Left lobe of liver (tissue), 2 donors: Measurements from ENCODE around the gene DOCK9. TPM values are rescaled to one million over a fixed set of nuclear protein-coding genes. Genes with fewer than 3 reads are reported as not detected.

Experiments used
- ATAC-seq: fragments of 200-7000 bp; cut with Tn5 transposase; one replicate; pipeline ENCODE4 v1.9.1; 2020; ENCODE audit warnings: mild to moderate bottlenecking, moderate library complexity
- DNase-seq: peaks from one replicate; pipeline ENCODE4 v3.0.0-alpha.2; 2020; ENCODE audit warnings: low spot score
- total RNA-seq: library from RNA; stranded (reverse); gene quantifications from one replicate; pipeline ENCODE4 v1.2.1, GENCODE V29; 2021
- donor health status: DM: no; HTN: no; CAD: no; lungs with moderate emphysema.
- donor health status: DM: no; HTN: yes; CAD: no.

Gene DOCK9
- total RNA-seq, 1 donor from 2014 or later = 18.1 TPM

DNA sequence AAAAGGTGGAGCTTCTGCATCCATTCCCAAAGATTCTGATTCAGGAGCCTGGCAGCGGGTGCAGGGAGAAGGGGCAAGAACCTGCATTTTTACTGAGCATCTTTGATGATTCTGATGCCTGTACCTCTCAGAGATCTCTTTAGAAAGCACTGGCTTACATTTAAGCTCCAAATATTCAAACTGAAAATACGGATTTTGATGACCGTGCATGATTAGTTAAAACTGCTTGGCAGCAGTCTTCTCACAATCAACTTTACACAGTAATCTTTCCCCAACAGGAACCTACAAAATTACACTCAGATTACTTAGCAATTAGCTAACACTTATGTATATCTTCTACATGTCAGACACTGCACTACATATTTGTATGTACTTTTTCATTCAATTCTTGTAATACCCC is 108.9 kb downstream of the DOCK9 start:
- ATAC-seq = no peak
- DNase-seq = no peak

DNA sequence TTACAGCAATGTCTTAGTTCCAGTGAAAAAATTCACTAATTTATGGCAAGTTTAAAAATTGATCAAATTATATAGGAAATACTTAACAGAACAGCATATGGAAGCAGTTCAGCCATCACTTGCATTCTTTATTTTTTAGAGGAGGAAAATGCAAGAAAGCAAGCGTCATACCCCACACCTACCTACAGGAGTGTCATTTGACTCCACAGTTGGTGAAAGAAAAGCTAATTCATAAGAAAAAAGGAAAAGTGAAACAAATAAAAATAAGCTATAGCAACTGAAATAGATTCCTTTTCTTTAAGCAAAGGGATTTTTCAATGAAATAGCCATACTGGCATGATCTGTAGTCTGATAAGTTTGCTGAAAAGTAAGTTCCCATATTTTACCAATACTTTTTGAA is 111.0 kb downstream of the DOCK9 start:
- DNase-seq (no peak), ATAC-seq (no peak)

DNA sequence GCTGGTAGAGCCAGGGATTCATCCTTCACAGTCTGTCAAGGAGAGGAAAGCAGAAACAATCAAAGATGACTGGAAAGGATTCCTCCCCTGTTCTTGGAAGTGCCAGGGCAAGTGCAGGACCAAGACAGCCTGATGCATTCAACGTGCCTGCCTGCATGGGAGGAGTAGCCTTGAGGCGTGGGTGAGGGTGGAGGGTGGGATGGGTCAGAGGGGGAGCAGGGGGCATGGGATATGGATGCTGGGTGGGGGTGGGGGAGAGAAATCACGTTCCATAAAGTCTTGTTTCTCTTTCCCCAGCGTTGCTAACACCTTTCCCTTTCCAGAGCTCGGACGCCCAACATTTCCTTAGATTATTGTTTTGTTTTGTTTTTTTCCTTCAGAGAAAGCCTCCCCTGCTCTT is 117.4 kb downstream of the DOCK9 start:
- ATAC-seq = no peak

DNA sequence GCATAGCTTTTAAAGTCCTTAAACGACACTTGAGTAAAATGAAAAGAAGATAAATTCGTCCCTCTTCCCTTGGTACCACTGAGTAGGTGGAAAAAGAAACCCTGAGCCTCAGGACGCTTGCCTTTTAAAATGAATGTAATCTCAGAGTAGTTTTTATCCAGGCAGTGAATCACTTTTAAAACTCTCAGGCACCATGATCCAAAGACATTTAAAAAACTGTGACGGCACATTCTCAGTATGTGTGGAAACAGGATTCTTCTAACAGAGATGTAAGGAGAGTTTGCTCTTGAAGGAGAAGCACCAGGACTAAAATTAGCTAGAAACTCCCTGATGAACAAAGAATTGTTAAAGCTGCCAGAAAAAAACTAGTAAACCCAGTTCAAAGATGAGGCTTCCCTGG is 119.7 kb downstream of the DOCK9 start:
- DNase-seq = no peak

More for the DNA sequence above, 117.4 kb downstream of the DOCK9 start:
- DNase-seq = no peak

DNA sequence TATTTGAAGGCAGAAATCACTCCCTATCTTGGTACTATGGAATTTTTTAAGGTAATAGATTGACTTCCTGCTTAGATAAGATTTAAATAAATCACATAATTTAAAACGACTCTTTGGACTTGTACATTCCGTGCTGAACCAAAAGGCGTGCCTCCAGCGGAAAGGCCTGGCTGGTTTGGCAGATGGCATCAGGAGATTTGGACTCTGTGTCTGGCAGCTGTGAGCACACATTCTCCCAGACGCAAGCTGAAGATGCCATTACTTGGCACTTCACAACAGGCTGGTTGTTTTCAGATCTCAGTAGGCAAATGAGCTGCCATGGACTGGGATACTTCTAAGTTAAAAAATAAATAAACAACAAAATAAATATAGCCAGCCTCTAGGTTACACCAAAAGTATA is 120.9 kb downstream of the DOCK9 start:
- DNase-seq = no peak
- peak; percentile 87 for ATAC-seq

More for the DNA sequence above, 119.7 kb downstream of the DOCK9 start:
- ATAC-seq = no peak

DNA sequence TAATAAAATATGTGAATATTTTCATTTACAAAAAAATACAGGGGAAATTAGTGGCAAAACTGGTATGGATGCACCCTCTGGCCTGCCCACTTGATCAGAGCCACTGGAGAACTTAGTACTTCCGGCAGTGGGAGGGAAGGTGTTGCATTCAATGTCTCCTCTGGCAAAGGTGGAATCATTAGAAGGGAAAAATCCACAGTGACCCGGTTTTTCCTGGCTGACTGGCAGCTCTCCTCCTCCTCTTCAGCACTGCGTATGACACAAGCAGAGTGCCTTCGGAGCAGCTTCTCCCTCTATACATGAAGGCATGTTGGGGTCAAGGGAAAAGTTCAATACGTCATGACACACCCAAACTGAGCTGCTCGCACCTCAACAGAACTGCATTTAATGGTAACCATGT is 123.4 kb downstream of the DOCK9 start:
- no peak for DNase-seq
- no peak for ATAC-seq

DNA sequence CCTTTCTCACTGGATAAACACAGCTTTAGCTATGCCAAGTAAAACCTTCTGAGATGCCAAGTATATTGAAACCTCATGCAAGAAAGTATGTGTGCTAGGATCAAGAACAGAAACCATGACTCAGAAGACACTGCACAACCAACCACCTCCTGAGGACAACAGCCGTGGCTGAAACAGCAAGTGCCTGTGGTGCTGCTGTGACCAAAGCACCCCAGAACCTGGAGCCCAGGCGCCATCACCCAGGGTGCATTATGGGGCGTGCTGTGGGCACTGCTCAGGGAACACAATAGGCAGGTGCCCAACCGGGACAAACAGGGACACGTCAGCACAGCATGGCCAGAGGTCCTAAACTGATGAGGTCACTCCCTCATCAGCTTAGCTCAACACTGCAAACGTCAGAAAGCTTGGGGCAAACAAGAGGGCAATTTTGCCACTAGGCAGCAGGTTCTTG is 124.1 kb downstream of the DOCK9 start:
- no peak for ATAC-seq
- no peak for DNase-seq

DNA sequence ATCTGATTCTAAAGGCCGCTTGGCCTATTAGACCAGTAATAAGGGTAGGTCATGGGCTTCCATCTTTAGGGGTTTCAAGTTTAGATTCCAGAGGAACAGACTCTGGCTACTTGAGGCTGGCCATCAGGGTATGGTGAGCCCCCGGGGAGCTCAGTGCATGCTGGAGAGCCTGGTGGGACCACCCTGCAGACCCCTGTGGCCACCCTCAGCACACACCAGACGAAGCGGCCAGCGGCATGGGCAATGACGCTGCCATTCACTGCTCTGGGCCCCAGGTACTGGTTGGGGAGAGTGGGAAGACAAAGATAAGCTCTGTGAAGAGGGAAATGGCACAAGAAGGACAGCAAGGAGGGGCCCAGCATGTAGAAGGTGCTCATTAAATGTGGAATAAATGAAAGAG is 126.6 kb downstream of the DOCK9 start:
- DNase-seq (no peak), ATAC-seq (no peak)

DNA sequence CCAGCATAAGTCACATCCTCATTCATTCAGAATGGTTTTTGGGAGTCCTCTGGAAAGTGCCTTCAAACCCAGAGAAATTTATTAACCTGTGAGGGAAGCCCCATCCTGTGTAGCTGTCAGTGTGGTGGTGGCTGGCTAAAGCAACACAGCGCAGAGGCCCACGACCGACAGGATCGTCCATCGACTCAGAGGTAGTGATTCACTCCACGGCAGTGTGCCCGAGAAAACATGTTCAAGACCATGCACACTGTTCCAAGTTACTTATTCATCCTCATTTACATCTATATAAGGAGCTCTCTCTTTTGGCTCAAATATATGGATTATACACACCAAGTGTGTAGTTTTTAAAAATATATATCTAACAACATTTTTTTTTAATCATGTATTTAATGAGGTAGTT is 129.1 kb downstream of the DOCK9 start:
- DNase-seq (no peak), ATAC-seq (no peak)

DNA sequence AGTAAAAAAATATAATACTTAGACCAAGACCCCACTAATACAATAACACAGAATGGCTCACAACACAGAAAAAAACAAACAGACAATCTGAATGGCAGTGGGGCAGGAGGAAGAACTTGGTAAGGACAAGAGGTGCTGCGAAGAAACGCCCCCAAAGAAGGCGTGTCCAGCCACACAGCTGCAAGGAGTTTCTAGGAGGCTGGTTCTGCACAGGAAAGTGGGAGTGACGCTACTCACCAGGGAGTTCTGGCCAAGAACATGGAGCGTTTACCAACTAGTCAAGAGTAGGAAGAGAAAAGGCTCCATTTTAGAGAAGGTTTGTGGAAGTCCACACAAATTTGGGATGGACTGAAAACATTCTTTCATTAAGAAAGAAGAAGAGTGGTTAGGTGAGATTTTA is 130.1 kb downstream of the DOCK9 start:
- no peak for ATAC-seq
- no peak for DNase-seq

DNA sequence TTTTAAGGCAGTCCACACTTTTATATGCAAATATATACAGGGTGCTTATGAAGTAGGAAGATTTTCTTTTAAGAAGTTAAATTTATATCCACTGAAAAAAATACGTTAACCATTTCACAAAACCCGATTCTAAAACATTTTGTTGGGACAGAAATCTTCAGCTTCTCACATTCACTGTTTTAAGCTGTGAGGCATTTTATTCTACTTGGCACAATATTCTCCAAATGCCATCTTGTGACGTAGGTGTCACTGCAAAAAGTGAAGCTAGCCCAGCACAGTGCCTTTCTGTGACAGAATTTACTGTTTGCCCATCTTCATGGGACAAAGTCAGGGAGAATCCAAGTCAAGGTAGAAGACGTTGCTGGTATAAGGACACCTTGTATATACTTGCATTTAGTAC is 130.9 kb downstream of the DOCK9 start:
- DNase-seq = no peak
- no peak for ATAC-seq

DNA sequence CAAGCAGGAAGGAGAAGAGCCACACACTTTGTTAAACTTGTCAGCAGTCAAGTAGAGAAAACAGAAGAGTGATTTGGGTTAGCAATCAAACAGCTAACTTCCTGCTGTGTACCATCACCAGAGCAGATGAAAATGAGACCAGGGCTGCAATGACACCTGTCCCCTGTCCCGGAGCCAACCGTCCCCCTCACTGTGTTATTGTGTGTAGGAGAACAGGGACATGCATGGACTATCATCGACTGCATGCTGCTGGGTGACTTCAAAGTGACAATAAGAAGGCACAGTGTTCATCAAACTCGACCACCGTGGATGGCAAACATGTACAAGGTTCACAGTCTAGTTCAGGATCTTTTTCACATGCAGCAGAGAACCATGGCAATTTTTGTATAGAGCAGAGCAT is 131.3 kb downstream of the DOCK9 start:
- ATAC-seq = no peak
- DNase-seq = no peak

DNA sequence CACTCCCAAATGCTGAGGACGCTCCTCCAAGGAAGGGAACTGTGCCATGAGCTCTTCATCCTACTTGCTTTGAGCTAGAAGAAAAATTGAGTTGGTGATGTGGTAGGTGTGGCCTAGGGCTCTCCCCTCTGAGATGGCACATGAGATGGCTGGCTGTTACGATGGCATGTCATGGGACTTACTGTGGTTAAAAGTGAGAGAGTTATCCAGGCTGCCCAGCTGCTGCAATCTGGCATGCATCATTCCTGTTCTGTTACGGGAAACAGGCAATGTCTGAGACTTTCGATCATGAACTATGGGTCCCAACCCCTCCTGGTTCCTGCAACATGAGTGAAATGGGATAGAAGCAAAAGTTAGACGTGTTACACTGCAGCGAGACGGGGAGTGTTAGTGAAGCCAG is 132.1 kb downstream of the DOCK9 start:
- ATAC-seq = no peak

DNA sequence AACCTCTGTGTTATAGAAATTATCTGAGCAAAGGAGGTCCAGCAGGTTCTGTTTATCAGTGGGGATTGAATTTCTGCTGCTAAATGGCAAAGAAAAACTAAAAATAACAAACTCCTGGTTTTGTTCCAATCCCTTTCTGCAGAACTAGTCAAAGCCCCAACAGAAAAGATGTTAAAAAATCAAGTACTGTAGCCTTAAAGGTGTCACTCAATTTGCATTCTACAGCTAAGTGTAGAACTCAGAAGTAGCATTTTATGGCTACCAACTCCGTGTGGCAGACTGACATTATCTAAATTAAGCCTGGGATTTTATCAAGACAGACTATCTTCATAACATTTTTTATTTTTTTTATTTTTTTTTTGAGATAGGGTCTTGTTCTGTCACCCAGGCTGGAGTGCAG is 133.8 kb downstream of the DOCK9 start:
- DNase-seq = no peak

More for the DNA sequence above, 132.1 kb downstream of the DOCK9 start:
- DNase-seq = no peak

DNA sequence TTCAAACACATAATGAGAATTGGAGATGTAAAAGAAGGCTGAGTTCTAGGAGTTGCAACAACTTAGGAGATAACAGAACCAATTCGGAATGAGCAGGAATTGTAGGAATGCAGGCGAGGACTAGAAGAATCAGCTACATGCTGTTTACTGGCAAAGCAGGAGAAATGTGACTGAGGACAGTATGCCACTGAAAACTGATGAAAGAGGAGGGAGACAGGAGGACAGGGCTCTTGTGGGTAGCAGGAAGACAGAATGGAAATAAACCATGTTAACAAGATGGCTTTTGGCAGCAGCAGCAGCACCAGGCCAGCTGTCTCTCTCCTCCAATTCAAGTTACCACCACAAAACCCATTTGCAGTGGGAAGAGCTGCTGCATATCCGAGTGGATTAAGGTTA is 134.4 kb downstream of the DOCK9 start:
- ATAC-seq (no peak), DNase-seq (no peak)

More for the DNA sequence above, 133.8 kb downstream of the DOCK9 start:
- no peak for ATAC-seq

DNA sequence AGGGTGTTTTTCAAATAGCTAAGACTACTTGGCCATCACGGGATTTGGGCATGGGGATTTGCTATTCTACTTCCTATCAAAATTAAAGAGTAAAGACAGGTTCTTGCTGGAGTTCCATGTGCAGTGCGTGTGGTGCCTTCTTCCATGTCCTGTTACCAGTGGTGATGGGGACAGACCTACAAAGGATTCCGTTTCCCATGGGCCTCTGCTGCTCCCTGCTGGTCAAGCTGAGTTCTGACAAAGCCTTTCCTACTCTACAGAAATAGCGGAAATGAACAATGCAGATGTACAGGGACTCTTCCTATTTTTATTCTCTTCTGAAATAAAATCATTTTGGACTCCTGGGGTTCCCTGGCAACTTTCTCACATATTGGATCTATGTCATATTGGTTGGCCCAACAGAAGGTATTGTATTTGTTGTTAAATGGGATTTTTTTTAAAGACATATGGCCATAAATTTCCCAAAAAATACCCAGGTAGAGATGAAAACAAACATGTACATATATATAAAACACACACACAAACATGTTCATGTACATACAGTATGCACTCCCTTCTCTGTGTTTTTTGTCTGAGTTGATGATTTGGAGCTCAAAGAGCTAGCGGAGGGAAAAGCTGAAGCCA is 134.9 kb downstream of the DOCK9 start:
- peak; percentile 73 for DNase-seq
- peak; percentile 90 for ATAC-seq

DNA sequence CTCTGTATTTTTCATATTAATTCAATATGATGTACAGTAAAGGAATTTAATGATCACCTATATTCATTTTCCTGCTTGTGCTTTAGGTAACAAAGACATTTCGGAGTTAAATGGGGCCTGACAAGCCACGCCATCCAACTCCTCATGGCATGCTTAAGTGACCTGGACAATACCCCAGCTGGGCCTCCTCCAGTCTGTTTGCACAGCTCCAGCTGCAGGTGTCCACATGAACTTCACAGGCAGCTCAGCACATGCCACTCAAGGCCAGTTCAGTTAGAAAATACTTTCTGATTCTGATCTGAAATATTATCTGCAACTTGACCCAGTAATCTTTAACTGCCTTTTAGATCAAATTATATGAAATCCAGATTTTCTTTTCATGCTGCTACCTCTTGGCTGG is 135.8 kb downstream of the DOCK9 start:
- ATAC-seq = no peak
- no peak for DNase-seq

DNA sequence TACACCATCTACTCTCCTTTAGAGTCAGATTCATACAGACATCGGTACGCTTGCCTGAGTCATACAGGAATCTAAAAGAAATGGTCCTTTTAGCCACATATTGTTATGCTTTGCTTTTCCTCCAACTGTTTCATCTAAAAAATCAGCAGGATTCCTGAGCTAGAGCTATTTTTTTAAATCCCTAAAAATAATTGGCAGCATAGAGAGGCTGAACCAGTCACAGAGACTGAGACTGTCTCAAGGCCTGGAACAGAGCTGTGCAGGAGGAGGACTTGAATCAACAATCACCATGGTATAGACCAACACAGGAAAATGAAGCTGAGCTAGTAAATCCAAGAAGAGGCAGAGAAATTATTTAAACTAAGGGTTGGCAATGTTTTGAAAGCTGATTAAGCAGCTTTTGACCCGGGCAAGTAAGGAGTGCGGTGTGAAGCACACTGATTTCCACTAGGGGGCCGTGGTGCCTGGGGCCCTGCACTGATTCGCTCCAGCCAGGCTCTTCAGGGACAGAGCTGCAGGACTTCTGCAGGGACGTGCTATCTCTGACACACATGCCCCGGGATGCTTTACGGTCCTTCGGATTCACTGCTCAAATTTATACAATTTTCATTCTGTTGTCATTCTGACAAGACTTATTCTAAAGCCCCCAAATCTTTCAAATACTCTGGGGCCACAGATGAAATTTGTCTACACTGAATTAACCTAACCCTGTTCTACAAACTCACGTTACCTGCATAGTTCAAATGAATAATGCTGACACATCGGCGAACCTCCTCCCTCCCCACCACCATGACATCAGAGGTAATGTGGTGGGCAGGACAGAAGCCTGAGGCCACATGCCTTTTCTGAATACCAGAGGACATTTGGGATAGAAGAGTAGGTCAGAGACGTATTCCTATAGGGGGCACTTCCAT is 137.8 kb downstream of the DOCK9 start:
- DNase-seq (peak; percentile 73), ATAC-seq (peak; percentile 91)

DNA sequence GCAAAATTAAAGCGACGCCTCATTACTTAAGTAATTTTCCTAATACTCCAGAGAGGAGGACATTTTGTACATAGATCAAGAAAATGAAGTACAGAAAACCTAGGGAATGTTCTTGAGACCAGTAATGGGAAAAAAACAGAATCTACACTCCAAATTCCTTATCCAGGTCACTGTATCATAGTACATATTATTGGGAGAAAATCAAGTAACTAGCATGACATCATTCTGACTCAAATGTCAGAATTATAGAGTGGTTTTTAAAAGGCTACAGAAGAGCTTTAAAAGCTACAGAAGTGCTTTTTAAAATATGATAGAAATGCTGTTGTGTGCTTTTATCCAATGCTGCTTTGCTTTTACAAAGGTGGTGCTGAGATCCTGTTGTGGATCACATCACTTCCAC is 139.1 kb downstream of the DOCK9 start:
- DNase-seq (no peak), ATAC-seq (no peak)

DNA sequence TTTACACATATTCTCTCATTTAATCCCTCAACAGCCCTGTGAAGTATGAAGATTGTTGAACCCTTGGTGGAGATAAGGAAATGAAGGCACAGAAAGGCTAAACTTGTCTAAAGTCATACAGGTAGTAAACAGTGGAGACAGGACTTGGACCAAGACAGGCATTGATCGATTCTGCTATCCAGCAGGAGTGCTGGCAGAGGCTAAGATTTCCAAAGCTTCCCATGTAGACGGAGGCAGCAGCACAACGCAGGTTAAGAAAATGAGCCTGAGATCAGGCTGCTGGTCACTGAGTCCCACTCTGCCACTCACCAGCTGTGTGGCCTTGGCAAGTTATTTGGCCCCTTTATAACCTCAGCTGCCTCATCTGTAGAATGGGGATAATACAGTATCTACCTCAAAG is 140.0 kb downstream of the DOCK9 start:
- peak; percentile 63 for ATAC-seq

DNA sequence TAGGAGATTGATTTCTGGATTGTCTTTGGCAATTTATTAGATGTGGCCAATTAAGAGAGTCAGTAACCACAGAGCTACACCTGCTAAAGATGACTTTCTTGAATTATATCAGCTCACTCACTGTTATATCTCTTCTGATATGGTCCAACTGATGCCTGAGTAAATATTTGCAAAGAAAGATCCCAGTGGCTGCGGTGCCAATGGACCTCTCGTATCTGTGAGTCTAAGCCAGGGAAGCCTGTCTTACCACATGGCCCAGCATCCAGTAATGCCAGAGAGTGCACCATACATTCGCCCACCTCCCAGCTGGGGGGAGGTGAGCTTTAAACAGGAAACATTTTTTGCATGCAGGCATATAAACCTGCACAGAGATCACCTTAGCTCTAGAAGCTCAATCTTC is 142.7 kb downstream of the DOCK9 start:
- ATAC-seq = peak; percentile 58

More for the DNA sequence above, 140.0 kb downstream of the DOCK9 start:
- no peak for DNase-seq

DNA sequence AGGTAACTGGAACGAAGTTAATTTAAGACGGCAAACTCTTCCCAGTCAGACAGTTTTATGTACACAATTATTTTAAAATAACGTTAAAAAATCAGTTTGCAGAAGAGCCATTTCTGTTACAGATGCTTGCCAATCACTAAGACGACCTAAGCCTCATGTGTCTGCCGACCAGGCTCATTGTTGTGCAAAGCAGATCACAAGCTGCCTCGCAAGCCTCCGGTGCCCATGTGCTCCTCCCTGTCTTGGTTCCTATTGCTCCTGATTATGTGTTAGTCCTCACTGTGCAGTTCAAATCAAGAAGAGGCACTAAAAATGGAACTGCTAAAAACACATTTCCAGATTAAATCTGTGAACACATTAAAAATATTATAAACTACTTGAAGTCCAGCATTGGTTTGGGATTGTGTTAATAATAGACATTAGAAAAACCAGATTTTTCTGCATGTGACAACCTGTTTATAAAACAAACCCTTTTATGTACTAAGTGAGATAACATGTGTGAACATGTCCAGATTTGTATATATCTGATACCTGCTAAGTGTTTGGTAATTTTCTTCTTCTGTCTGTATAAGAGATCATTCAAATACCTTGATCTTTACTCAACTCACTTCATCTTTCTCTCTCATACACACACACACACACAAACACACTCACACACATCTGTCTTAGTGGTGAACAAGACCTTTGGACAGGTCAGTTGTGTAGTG is 143.5 kb downstream of the DOCK9 start:
- ATAC-seq (no peak), DNase-seq (no peak)

More for the DNA sequence above, 142.7 kb downstream of the DOCK9 start:
- no peak for DNase-seq
